NCI-H460 (cell line): Measurements from ENCODE around the gene CFAP100. TPM values are rescaled to one million over a fixed set of nuclear protein-coding genes. Genes with fewer than 3 reads are reported as not detected.

ENCODE experiments used
- DNase-seq: peaks from one replicate; pipeline ENCODE4 v3.0.0-alpha.2; 2016; ENCODE audit warnings: low read depth; ENCODE audit errors: extremely low read depth
- total RNA-seq: library from RNA; depleted of rRNA; stranded (reverse); fragments of >200 nt; shearing (Covaris generic); gene quantifications from 2 replicates; pipeline ENCODE4 v1.2.3, GENCODE V29; 2014; rRNA removed

The CFAP100 gene
- total RNA-seq, 1 experiment from 2014 or later: not detected

DNA sequence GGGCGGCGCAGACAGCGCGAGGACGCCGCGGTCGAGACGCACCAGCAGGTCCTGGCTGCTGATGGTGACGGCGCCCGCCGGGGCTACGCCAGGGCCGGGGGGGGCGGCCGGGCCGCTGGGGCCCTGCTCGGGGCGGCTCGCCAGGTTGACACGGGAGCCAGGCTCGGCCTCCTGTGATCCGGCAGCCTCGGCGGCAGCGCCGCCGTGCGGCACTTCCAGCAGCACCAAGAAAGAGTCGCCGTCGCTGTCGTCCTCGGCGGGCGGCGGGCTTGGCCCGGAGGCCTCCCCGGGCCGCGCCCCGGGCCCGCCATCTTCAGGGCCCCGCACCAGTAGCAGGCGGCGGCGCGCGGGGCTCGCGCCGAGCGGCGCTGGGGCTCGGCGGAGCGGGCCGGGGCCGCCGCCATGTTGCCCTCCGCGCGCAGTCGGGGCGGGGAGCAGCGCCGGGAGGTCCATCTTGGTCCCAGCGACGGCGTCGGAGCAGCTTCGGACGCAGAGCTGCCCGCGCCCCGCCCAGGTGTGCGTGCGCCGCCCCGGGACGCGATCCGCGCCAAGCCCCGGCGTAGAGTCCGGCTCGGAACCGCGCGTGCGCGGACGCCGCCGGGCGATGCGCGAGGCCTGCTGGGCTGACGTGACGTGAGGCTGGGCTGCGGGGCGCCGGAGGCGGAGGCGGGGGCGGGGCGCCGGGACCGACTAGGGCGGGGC is 80.9 kb downstream of the CFAP100 start, which contains the start of gene ZXDC:
Gene ZXDC (minus strand): TSS at position 479 of the 702 bp plus-strand sequence. CDS start 26 bp downstream, at position 453.
- peak; percentile 89 for DNase-seq

DNA sequence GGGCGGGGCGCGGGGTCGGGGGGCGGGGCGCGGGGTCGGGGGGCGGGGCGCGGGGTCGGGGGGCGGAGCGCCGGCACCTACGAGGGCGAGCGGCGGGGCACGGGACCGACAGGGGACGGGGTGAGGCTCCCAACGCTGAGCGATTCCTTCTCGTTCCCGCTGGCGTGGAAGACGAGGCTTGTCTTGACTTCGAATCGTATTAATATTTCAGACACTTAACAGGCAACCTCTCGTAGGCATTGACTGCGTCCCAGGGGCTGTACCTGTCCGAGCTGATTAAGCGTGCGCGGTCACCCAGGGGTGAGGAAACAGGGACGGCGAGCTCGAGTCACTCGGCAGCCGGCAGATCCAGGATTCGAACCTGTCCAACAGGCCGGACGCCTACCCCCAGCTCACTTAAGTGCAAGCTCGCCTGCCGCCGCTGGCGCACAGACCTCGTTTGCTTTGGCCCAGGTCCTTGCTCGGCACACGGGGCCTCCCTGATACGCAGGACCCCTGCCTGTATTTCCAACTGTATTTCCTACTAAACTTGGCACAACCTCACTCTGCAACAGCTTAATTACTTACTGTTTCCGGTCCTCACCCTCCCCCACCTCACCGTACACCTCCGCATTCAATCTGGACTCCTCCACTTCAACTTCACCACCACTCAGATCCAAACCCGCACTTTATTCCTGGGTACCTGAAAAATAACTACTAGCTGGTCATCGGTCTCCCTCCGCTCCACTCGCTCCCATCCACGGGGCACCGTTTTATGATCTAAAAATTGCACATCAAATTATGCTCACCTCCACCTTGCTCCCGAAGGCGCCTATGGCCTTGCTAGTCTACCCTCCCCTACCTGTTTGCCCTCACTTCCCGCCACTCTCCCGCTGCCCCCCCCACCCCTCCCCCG is 81.7 kb downstream of the CFAP100 start:
- DNase-seq: no peak

DNA sequence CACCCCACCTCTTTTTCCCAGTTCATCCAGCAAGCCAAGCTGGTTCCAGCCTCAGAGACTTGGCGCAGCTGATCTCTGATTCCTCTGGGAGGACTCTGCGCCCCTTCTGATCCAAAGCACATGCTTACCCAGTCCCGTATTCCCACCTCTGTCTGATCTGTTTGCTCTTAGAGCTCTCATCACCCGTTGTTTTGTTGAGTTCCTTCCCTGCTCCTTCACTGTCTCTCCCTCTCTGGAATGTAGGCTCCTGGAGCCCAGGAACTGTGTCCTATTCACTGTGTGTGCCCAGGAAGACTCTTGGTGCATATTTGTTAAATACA is 82.3 kb downstream of the CFAP100 start:
- DNase-seq: no peak

DNA sequence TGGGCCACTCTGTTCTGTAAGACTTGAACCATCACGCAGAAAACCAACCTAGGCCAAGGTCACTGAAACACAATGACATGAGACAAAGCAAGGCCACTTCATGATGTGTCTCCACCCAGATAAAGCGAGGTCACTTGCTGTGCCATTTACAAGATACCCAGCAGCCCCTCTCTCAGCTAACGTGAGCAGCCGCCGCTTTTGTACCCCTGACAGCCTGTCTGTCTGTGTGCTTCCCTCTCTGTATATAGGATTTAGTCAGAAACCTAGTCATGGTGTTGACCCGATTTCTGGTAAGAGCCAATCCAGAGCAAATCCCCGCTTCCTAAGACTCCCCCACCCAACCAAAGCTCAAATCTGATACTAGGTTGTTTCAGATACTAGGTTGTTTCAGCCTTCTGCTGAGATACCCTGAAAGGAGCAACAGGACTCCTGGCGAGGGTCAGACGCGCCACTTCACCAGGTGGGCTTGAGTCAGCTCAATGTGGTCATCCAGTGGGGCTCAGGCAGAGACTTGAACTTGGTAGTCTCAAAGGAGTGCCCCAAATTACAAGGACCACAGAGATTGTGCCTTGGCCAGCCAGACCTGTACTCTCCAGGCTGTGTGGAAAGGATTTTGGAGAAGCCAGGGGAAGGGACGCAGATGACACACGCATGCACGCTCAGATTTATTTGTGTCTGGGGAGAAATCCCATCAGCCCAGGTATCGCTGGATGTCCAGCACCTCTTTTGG is 84.0 kb downstream of the CFAP100 start:
- no peak for DNase-seq

- DNase-seq: no peak
Observed at GRCh38 chr3:126479642-126480041, 84.9 kb downstream of the CFAP100 start.

- DNase-seq: no peak
Observed at GRCh38 chr3:126480206-126480605, 85.5 kb downstream of the CFAP100 start.

DNA sequence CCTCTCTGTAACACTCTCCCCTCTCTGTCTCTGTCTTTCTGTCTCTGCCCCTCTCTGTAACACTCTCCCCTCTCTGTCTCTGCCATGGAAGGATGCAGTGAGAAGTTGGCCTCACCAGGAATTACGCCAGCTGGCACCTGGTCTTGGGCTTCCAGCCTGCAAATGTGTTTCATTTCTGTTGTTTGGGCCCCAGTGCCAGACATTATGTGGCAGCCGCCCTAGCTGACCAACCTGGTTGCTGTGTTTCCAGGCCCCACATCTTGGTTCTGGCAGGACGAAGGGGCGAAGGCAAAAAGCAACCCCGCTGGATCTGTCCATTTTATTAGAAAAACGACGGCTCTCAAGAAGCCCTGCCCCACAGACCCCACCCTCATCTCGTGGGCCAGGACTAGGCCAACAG is 86.2 kb downstream of the CFAP100 start:
- no peak for DNase-seq

DNA sequence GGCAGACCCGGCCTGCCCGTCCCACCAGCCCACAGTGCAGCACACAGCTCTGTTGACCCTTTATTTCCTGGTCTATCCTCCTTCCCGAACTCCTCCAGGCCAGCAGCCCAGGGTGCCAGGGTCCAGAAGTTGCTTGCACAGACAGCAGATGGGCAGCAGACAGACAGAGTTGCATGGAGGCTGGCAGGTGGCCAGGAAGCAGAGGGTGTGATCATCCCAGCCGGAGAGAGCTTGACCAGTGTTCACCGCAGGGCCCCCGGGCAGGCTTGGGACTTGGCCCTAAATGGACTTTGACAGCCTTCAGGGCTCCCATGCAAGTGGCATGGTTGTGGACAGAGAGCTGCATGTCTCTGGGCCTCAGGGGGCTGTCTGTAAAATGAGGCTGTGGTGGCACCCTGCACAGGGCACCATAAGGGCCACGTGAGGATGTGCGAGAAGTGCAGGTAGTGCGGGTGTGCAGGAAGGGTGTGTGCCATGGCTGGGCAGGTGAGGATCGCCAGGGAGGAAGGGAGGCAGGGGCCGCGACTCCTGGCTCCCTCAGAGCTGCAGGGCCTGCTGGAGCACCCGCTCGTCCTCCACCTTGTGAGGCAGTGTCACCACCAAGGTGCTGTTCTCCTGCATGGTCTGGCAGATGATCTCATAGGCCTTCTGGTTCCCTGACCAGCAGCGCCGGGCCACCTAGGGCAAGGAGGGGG is 87.2 kb downstream of the CFAP100 start:
- DNase-seq: no peak

GRCh38 chr3:126482503-126483255 is 88.0 kb downstream of the CFAP100 start:
- no peak for DNase-seq

DNA sequence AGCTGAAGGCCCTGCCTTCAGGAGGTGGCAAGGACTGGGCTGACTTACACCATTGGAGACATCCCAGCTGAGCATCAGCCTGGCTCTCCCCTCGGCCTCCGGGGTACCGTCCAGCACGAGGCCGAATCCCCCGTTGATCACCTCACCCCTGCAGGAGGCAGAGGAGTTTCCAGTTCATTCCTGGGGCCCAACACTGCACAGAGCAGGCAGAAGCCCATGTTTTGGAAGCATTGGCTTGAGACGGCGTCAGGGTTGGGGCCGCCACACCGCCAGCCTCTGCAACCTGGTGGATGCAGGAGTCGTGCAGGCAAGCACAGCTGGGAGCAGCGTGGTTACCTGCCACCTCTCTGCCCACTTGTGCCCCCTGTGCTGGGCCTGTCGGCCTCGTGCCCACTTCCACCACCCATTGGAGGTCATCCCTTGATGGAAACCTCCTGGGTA is 88.6 kb downstream of the CFAP100 start:
- no peak for DNase-seq

GRCh38 chr3:126484148-126484547 is 89.4 kb downstream of the CFAP100 start:
- DNase-seq: no peak

GRCh38 chr3:126484662-126485061 is 90.0 kb downstream of the CFAP100 start:
- DNase-seq: no peak

DNA sequence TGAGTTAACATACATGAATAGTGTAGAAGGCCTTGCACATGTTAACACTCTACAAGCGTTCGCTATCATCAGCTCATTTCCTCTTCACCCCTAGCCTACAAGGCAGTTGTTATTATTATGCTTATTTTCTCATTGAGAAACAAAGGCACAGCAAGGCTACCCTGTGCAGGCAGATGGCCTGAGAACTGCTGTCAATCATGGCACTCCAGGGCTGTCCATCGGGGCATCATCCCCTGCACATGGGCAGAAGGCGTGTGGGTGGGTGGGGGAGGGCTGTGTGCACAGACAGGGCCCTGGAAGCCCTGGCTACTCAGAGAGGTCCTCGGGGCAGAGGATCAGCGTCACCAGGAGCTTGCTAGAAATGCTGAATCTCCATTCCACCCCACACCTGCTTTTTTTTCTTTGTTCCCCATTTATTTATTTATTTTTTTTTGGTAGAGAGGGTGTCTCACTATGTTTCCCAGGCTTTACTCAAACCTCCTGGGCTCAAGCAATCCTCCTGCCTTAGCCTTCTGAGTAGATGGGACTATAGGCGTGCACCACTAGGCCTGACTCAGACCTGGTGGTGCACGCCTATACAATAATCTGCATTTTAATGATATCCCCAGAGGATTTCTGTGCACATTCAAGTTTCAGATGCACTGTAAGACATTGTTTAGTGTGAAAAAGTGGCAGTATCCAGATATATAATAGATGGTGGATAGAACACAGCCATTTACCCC is 90.6 kb downstream of the CFAP100 start:
- no peak for DNase-seq

- DNase-seq: no peak
Observed at GRCh38 chr3:126485956-126486355, 91.2 kb downstream of the CFAP100 start.

Other genes with a start within 250 kb of the CFAP100 start
- gene ALDH1L1, start 214.3 kb upstream of the CFAP100 start, total RNA-seq: 0.46 and 0.54 TPM in 2 replicates
- 1.2 and 1.4 TPM in 2 replicates for gene KLF15, start 37.5 kb upstream of the CFAP100 start, total RNA-seq
- 19.5 and 20.6 TPM in 2 replicates for gene ZXDC, start 81.0 kb downstream of the CFAP100 start, total RNA-seq
- not detected in 2 replicates for gene UROC1, start 122.9 kb downstream of the CFAP100 start, total RNA-seq
- not detected in 2 replicates for gene CHST13, start 129.2 kb downstream of the CFAP100 start, total RNA-seq
- gene C3orf22, start 164.0 kb downstream of the CFAP100 start, total RNA-seq: not detected in 2 replicates